Measurements from ENCODE around the gene TOGARAM2.

DNA sequence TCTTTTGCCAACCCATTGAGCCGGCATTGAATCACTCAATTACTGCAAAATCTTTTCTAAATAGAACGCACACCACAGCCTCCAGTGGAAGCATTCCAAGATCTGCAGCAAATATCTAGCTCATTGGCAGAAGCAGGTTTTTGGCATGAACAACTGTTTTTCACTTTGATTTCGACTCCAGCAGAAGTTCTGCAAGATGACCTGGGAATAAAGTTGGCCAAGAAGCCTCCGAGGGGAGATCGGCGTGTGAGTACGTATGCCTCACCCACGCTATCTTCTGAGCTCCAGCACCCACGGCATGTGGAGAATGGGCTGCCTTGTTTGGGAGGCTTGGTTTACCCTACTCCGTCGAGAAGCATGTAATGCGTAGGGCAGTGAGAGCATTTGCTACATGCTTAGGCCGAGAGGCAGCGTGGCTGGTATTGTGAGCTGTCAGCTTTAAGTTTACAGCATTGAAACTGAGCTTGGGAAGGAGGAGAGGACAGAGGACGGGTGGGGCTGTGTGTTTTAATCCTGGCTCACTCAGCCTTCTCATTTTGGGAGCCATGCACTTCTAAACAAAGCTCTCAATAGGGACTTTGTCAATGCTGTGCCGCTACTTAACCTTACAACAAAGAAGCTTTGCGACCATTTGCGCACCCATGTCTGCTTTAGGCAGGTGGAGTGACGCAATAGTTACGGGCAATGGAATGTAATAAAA, 82.7 kb downstream of the TOGARAM2 start:
- TF ChIP-seq ZBTB33 (IDR thresholded peaks at IDR 0.05) (no peak), NBN (IDR thresholded peaks at IDR 0.05) (no peak), EP300 (IDR thresholded peaks at IDR 0.05; ENCODE audit: borderline replicate concordance in 1 of 2, control insufficient read depth in 1 of 2, low read depth in 2 of 2, low read length in 2 of 2) (no peak), HDAC2 (IDR thresholded peaks at IDR 0.05) (no peak), E2F4 (IDR thresholded peaks at IDR 0.05; ENCODE audit: low read depth, low read length) (no peak), REST (IDR thresholded peaks at IDR 0.05; ENCODE audit: low read depth, low read length) (no peak), MTA2 (IDR thresholded peaks at IDR 0.05; ENCODE audit: low read depth) (no peak), CBX5 (IDR thresholded peaks at IDR 0.05; ENCODE audit: low read depth) (no peak)
- TF ChIP-seq, protein P1, sequence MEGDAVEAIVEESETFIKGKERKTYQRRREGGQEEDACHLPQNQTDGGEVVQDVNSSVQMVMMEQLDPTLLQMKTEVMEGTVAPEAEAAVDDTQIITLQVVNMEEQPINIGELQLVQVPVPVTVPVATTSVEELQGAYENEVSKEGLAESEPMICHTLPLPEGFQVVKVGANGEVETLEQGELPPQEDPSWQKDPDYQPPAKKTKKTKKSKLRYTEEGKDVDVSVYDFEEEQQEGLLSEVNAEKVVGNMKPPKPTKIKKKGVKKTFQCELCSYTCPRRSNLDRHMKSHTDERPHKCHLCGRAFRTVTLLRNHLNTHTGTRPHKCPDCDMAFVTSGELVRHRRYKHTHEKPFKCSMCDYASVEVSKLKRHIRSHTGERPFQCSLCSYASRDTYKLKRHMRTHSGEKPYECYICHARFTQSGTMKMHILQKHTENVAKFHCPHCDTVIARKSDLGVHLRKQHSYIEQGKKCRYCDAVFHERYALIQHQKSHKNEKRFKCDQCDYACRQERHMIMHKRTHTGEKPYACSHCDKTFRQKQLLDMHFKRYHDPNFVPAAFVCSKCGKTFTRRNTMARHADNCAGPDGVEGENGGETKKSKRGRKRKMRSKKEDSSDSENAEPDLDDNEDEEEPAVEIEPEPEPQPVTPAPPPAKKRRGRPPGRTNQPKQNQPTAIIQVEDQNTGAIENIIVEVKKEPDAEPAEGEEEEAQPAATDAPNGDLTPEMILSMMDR (IDR thresholded peaks at IDR 0.05 in 2 of 3, conservative IDR thresholded peaks at IDR 0.05 in 1 of 3; ENCODE audit: control insufficient read depth in 2 of 3, extremely low read depth in 1 of 3, insufficient read depth in 1 of 3, low read depth in 3 of 3, low read length in 3 of 3) = no peak
- TF ChIP-seq, protein P2, sequence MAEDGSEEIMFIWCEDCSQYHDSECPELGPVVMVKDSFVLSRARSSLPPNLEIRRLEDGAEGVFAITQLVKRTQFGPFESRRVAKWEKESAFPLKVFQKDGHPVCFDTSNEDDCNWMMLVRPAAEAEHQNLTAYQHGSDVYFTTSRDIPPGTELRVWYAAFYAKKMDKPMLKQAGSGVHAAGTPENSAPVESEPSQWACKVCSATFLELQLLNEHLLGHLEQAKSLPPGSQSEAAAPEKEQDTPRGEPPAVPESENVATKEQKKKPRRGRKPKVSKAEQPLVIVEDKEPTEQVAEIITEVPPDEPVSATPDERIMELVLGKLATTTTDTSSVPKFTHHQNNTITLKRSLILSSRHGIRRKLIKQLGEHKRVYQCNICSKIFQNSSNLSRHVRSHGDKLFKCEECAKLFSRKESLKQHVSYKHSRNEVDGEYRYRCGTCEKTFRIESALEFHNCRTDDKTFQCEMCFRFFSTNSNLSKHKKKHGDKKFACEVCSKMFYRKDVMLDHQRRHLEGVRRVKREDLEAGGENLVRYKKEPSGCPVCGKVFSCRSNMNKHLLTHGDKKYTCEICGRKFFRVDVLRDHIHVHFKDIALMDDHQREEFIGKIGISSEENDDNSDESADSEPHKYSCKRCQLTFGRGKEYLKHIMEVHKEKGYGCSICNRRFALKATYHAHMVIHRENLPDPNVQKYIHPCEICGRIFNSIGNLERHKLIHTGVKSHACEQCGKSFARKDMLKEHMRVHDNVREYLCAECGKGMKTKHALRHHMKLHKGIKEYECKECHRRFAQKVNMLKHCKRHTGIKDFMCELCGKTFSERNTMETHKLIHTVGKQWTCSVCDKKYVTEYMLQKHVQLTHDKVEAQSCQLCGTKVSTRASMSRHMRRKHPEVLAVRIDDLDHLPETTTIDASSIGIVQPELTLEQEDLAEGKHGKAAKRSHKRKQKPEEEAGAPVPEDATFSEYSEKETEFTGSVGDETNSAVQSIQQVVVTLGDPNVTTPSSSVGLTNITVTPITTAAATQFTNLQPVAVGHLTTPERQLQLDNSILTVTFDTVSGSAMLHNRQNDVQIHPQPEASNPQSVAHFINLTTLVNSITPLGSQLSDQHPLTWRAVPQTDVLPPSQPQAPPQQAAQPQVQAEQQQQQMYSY (CRISPR knock-in tag; IDR thresholded peaks at IDR 0.05) = no peak
